ENCODE results near the gene AHRR.
"Not testable (repeated sequence)": the region's sequence is repeated elsewhere in the genome, so short reads cannot be mapped to it uniquely, and the experiment has no call there.

AHRR gene

GRCh38 chr5:478369-478981 is 157.0 kb downstream of the AHRR start:
- no peak for DNase-seq

GRCh38 chr5:478982-479535 is 157.5 kb downstream of the AHRR start:
- DNase-seq = no peak

- DNase-seq = no peak
These were observed 158.2 kb downstream of the AHRR start for GRCh38 chr5:479566-480319.

- DNase-seq = no peak
These were observed 159.8 kb downstream of the AHRR start for GRCh38 chr5:481347-481746.

GRCh38 chr5:482021-482420 is 160.5 kb downstream of the AHRR start:
- no peak for DNase-seq

- no peak for DNase-seq
These were observed 161.0 kb downstream of the AHRR start for GRCh38 chr5:482506-482905.

GRCh38 chr5:483011-483410 is 161.5 kb downstream of the AHRR start:
- no peak for DNase-seq

GRCh38 chr5:483434-484140 is 162.1 kb downstream of the AHRR start:
- no peak for DNase-seq

- DNase-seq = no peak
These were observed 163.0 kb downstream of the AHRR start for GRCh38 chr5:484556-484955.

- DNase-seq = no peak
These were observed 163.8 kb downstream of the AHRR start for GRCh38 chr5:485113-485945.

- DNase-seq = no peak
These were observed 164.5 kb downstream of the AHRR start for GRCh38 chr5:485946-486491.

GRCh38 chr5:486597-486996 is 165.1 kb downstream of the AHRR start:
- DNase-seq = not testable (repeated sequence)

All from NCI-H1417 treated with DMSO at 0.1 percent for 48 hours (cell line).